ENCODE data around the gene PRRC2C. TPM values are rescaled to one million over a fixed set of nuclear protein-coding genes. Genes with fewer than 3 reads are reported as not detected.
"Not testable (repeated sequence)": the region's sequence is repeated elsewhere in the genome, so short reads cannot be mapped to it uniquely, and the experiment has no call there.

The PRRC2C gene
- 212 to 225 TPM (median 216 TPM) in 3 replicates for total RNA-seq

DNA sequence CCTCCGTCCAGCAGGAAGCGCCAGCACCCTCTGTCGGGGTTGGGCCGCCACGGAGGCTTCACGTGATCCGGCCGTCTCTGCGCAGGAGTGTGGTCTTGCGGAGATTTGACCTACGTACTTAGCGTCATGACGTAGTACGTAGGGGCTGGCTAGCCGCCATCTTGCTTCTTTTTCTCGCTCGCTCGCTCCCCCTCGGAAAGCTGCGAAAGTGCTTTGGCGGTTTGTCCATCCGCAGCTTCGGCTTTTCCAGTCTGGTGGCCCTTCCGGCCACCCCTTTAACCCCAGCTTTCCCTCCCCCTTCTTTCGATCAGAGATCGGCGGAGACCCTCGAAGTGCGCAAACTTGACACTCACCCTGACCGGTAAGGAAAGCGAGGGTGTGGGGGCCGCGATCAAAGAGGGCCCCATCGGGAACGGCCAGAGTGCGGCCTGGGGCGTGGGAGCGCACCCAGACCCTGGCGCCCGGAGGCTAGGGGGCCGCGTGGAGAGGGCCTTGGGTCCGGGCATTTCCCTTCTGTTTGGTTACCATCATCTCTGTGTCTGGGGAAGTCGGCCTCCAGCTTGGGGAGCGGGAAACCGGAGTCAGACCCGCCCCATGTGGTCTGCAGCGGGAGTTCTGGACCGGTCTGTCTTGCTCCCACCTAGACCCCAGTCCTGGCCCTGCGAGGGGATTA, at the start of gene PRRC2C:
Gene PRRC2C (plus strand): TSS at position 156 of the 673 bp plus-strand sequence. CDS start 26,559 bp downstream, outside the sequence.
- H3K9me3 Mint-ChIP-seq = no peaks in the 10 kb centered on the region
- no peaks in the 10 kb centered on the region for H3K27me3 Mint-ChIP-seq (ENCODE audit: low read depth)
- DNase-seq (ENCODE audit: low spot score in 2 of 2, unreplicated experiment in 2 of 2) = peak; percentile 89 to 94
- peaks cover 38% of the 10 kb centered on the region for H3K4me1 Mint-ChIP-seq
- H3K36me3 Mint-ChIP-seq = no peaks in the 10 kb centered on the region
- TF ChIP-seq, protein P1, sequence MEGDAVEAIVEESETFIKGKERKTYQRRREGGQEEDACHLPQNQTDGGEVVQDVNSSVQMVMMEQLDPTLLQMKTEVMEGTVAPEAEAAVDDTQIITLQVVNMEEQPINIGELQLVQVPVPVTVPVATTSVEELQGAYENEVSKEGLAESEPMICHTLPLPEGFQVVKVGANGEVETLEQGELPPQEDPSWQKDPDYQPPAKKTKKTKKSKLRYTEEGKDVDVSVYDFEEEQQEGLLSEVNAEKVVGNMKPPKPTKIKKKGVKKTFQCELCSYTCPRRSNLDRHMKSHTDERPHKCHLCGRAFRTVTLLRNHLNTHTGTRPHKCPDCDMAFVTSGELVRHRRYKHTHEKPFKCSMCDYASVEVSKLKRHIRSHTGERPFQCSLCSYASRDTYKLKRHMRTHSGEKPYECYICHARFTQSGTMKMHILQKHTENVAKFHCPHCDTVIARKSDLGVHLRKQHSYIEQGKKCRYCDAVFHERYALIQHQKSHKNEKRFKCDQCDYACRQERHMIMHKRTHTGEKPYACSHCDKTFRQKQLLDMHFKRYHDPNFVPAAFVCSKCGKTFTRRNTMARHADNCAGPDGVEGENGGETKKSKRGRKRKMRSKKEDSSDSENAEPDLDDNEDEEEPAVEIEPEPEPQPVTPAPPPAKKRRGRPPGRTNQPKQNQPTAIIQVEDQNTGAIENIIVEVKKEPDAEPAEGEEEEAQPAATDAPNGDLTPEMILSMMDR (IDR thresholded peaks at IDR 0.05; ENCODE audit: unreplicated experiment) = no peak
- H3K27ac Mint-ChIP-seq = peak within 1 kb of the TSS; percentile 99
- H3K4me3 Mint-ChIP-seq = peak within 1 kb of the TSS; percentile 92

DNA sequence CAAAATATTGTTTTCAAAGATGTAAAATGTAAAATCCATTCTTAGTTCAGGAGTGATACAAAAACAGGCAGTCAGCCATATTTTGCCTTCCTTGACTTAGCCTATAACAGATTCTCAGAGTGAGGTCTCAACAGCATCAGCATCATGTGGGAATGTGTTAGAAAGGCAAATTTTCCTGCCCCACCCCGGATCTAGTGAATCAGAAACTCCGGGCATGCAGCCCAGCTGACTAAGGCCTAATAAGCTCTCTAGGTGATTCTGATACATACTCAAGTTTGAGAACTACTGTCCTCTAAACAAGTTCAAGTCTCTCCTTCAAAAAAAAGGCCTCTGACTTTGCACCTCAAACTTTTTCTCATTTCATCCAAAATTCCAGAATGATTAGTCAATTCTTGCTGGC, 46.9 kb upstream of the PRRC2C start:
- Mint-ChIP-seq H3K9me3 (no peaks in the 10 kb centered on the region), H3K4me1 (peaks cover 4% of the 10 kb centered on the region), H3K36me3 (no peaks in the 10 kb centered on the region), H3K27ac (no peak overlapping the region), H3K4me3 (no peak overlapping the region), H3K27me3 (ENCODE audit: low read depth) (no peaks in the 10 kb centered on the region)
- TF ChIP-seq, protein P1 (IDR thresholded peaks at IDR 0.05; ENCODE audit: unreplicated experiment) = no peak
- DNase-seq (ENCODE audit: low spot score in 2 of 2, unreplicated experiment in 2 of 2) = no peak

DNA sequence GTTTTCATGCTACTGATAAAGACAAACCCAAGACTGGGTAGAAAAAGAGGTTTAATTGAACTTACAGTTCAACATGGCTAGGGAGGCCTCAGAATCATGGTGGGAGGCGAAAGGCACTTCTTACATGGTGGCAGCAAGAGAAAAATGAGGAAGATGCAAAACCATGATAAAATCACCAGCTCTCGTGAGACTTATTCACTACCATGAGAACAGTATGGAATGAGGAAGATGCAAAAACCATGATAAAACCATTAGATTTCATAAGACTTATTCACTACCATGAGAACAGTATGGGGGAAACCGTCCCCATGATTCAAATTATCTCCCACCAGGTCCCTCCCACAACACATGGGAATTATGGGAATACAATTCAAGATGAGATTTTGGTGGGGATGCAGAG, 45.1 kb upstream of the PRRC2C start:
- H3K36me3 Mint-ChIP-seq; H3K4me3 Mint-ChIP-seq; H3K27ac Mint-ChIP-seq; H3K9me3 Mint-ChIP-seq; H3K27me3 Mint-ChIP-seq (ENCODE audit: low read depth); H3K4me1 Mint-ChIP-seq; DNase-seq (ENCODE audit: low spot score in 2 of 2, unreplicated experiment in 2 of 2): not testable (repeated sequence)

DNA sequence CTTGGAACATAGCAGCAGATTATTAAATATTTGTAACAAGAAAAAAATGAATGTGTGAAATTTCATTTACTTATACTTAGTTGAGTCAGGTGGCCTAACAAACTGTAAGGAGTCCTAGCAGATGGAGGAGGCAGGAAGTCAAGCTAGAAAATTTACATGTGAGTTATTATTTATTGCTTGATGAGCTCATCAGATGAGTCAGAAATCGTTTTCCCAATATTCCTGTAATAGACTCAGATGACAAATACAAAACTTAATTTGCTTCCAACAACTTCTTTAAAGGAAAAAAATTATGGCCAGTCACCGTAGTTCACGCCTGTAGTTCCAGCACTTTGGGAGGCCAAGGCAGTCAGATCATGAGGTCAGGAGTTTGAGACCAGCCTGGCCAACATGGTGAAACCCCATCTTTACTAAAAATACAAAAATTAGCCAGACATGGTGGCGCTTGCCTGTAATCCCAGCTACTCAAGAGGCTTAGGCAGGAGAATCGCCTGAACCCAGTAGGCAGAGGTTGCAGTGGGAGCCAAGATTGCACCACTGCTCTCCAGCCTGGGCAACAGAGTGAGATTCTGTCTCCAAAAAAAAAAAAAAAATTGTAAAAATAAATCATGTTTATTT, 43.9 kb upstream of the PRRC2C start:
- not testable (repeated sequence) for H3K27ac Mint-ChIP-seq; DNase-seq (ENCODE audit: low spot score in 2 of 2, unreplicated experiment in 2 of 2); H3K4me3 Mint-ChIP-seq; H3K36me3 Mint-ChIP-seq; H3K4me1 Mint-ChIP-seq; H3K9me3 Mint-ChIP-seq; H3K27me3 Mint-ChIP-seq (ENCODE audit: low read depth)

DNA sequence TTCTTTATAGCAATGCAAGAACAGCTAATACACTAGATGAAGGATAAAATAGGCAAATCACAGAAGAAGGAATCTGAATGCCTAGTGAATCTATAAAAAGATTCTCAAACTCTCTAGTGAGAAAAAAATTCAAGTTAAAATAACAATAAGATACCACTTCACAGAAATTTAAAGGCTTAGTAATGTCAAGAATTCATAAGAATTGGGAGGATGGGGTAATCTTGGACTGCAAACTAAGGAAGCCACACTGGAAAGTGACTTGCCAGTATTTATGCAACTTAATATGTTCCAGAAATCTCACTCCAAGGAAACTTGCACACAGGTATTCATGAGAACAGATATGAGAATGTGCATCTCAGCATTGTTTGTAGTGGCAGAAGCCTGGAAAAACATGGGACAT, 38.9 kb upstream of the PRRC2C start:
- DNase-seq (ENCODE audit: low spot score in 2 of 2, unreplicated experiment in 2 of 2) = no peak
- Mint-ChIP-seq H3K9me3 (peaks cover 6% of the 10 kb centered on the region), H3K4me1 (no peaks in the 10 kb centered on the region)

DNA sequence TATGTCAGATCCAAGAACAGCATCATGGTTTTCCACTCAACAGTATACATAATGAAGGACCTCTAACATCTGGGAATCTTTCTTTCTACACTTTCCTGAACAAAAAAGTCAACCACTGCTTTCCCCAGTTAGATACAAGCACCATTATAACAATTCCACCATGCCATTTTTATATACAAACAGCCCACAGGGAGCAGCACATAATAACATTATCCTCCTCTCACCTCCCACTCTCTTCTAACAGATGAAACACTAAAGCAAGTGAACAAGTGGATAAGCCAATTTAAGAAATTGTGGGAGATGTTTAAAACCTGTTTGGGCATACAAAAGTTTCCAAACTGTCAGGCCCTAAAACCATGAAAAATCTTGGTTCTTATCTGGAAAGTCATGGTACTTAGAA, 29.4 kb upstream of the PRRC2C start:
- TF ChIP-seq, protein P1 (IDR thresholded peaks at IDR 0.05; ENCODE audit: unreplicated experiment) = no peak
- no peak for DNase-seq (ENCODE audit: low spot score in 2 of 2, unreplicated experiment in 2 of 2)
- H3K27ac Mint-ChIP-seq = no peak overlapping the region
- H3K27me3 Mint-ChIP-seq (ENCODE audit: low read depth) = no peaks in the 10 kb centered on the region
- H3K36me3 Mint-ChIP-seq = no peaks in the 10 kb centered on the region
- no peak overlapping the region for H3K4me3 Mint-ChIP-seq
- H3K4me1 Mint-ChIP-seq = no peaks in the 10 kb centered on the region
- H3K9me3 Mint-ChIP-seq = peaks cover 15% of the 10 kb centered on the region

More for the DNA sequence above, 38.9 kb upstream of the PRRC2C start:
- TF ChIP-seq, protein P1 (IDR thresholded peaks at IDR 0.05; ENCODE audit: unreplicated experiment) = no peak
- Mint-ChIP-seq H3K36me3 (no peaks in the 10 kb centered on the region), H3K27me3 (ENCODE audit: low read depth) (no peaks in the 10 kb centered on the region), H3K4me3 (no peak overlapping the region), H3K27ac (no peak overlapping the region)
